AG10803 (cell line): Measurements from ENCODE around the gene CEPT1.

Experiments
- DNase-seq: peaks from one replicate; pipeline ENCODE4 v3.0.0; 2010; ENCODE audit warnings: low read depth
- H3K4me3 ChIP-seq: 2 replicates; pipeline ENCODE4 v1.5.1; 2011; ENCODE audit warnings: mild to moderate bottlenecking, low read length, control low read depth
- TF ChIP-seq, protein P1 (sequence below): conservative IDR thresholded peaks from 2 replicates; pipeline ENCODE4 v1.5.1; 2011; ENCODE audit warnings: mild to moderate bottlenecking, low read length, control low read depth, inconsistent platforms

Gene CEPT1

GRCh38 chr1:111228748-111229126 lies 88.7 kb downstream of the CEPT1 start:
- TF ChIP-seq, protein P1, sequence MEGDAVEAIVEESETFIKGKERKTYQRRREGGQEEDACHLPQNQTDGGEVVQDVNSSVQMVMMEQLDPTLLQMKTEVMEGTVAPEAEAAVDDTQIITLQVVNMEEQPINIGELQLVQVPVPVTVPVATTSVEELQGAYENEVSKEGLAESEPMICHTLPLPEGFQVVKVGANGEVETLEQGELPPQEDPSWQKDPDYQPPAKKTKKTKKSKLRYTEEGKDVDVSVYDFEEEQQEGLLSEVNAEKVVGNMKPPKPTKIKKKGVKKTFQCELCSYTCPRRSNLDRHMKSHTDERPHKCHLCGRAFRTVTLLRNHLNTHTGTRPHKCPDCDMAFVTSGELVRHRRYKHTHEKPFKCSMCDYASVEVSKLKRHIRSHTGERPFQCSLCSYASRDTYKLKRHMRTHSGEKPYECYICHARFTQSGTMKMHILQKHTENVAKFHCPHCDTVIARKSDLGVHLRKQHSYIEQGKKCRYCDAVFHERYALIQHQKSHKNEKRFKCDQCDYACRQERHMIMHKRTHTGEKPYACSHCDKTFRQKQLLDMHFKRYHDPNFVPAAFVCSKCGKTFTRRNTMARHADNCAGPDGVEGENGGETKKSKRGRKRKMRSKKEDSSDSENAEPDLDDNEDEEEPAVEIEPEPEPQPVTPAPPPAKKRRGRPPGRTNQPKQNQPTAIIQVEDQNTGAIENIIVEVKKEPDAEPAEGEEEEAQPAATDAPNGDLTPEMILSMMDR: no peak
- DNase-seq: no peak
- H3K4me3 ChIP-seq: no peak overlapping the region

DNA sequence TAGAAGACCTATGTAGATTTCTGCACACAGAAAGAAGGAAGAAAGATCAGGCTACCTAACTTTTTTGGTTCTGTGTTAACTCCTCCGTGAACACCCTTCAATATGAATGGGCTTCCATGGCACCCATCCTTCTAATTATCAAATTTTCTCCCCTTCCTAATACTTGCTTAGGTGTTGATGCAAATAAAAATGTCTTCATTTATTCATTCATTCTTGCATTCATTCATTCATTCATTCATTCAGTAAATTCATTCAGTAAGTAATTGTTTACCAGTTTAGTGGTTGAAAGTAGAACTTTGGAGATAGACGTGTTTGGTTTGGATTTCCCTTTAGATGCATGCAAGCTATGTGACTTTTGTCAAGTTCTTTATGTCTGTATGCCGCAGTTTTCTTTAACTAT lies 92.1 kb downstream of the CEPT1 start:
- H3K4me3 ChIP-seq: no peak overlapping the region

GRCh38 chr1:111234258-111234657 lies 94.2 kb downstream of the CEPT1 start:
- H3K4me3 ChIP-seq: no peak overlapping the region
- TF ChIP-seq, protein P1: no peak
- DNase-seq: no peak

More for the DNA sequence above, 92.1 kb downstream of the CEPT1 start:
- DNase-seq: no peak
- TF ChIP-seq, protein P1: no peak
